BE2C (cell line): ENCODE measurements around the gene KRABD2.
"Not testable (repeated sequence)": the region's sequence is repeated elsewhere in the genome, so short reads cannot be mapped to it uniquely, and the experiment has no call there.

Source experiments
- DNase-seq: peaks from one replicate; pipeline ENCODE4 v3.0.0-alpha.2; 2020
- H3K27me3 ChIP-seq: fragments of 250-450 bp; sonication (Bioruptor Pico); 2 replicates; pipeline ENCODE4 v1.5.1; 2020; ENCODE audit warnings: mild to moderate bottlenecking
- H3K36me3 ChIP-seq: fragments of 250-450 bp; sonication (Bioruptor Pico); 2 replicates; pipeline ENCODE4 v1.5.1; 2020; ENCODE audit warnings: mild to moderate bottlenecking
- H3K4me1 ChIP-seq: fragments of 250-450 bp; sonication (Bioruptor Pico); 2 replicates; pipeline ENCODE4 v1.5.1; 2020
- H3K4me3 ChIP-seq: 2 replicates; pipeline ENCODE4 v1.5.1; 2011; ENCODE audit warnings: low read depth, low read length
- H3K9me3 ChIP-seq: fragments of 250-450 bp; sonication (Bioruptor Pico); 2 replicates; pipeline ENCODE4 v1.5.1; 2020
- CTCF ChIP-seq: IDR thresholded peaks from 2 replicates; pipeline ENCODE4 v1.5.1; 2012; ENCODE audit warnings: mild to moderate bottlenecking, low read depth, low read length

Gene KRABD2

GRCh38 chr17:8397636-8398035 lies 21.1 kb upstream of the KRABD2 start, which contains the start of gene RNF222:
Gene RNF222, minus strand, starts transcription at chr17:8397827. Its CDS starts 4,366 bp downstream, at chr17:8393461.
- no peaks in the 10 kb centered on the region for H3K36me3 ChIP-seq
- no peak for DNase-seq
- TF ChIP-seq CTCF = no peak
- peaks cover 18% of the 10 kb centered on the region for H3K27me3 ChIP-seq
- no peaks in the 10 kb centered on the region for H3K4me1 ChIP-seq
- H3K9me3 ChIP-seq = no peaks in the 10 kb centered on the region
- H3K4me3 ChIP-seq = no peak within 1 kb of the TSS

GRCh38 chr17:8394497-8394896 lies 18.0 kb upstream of the KRABD2 start:
- H3K4me1 ChIP-seq, DNase-seq, H3K36me3 ChIP-seq, H3K9me3 ChIP-seq, H3K4me3 ChIP-seq: not testable (repeated sequence)
- peaks cover 23% of the 10 kb centered on the region for H3K27me3 ChIP-seq

GRCh38 chr17:8393470-8394231 lies 17.1 kb upstream of the KRABD2 start:
- no peaks in the 10 kb centered on the region for H3K36me3 ChIP-seq
- DNase-seq = no peak
- no peak for TF ChIP-seq CTCF
- H3K4me1 ChIP-seq = no peaks in the 10 kb centered on the region
- peaks cover 23% of the 10 kb centered on the region for H3K27me3 ChIP-seq
- no peaks in the 10 kb centered on the region for H3K9me3 ChIP-seq
- no peak overlapping the region for H3K4me3 ChIP-seq

GRCh38 chr17:8392674-8393469 lies 16.4 kb upstream of the KRABD2 start:
- DNase-seq = no peak
- Histone ChIP-seq H3K27me3 (peaks cover 21% of the 10 kb centered on the region), H3K4me3 (no peak overlapping the region), H3K36me3 (no peaks in the 10 kb centered on the region), H3K4me1 (no peaks in the 10 kb centered on the region), H3K9me3 (no peaks in the 10 kb centered on the region)
- no peak for TF ChIP-seq CTCF

- H3K4me1 ChIP-seq = no peaks in the 10 kb centered on the region
- DNase-seq = no peak
- H3K27me3 ChIP-seq = peaks cover 16% of the 10 kb centered on the region
- H3K4me3 ChIP-seq = no peak overlapping the region
- no peaks in the 10 kb centered on the region for H3K9me3 ChIP-seq
- TF ChIP-seq CTCF = no peak
- H3K36me3 ChIP-seq = no peaks in the 10 kb centered on the region
These were observed 15.8 kb upstream of the KRABD2 start for GRCh38 chr17:8392274-8392673.

- H3K36me3 ChIP-seq = no peaks in the 10 kb centered on the region
- H3K4me3 ChIP-seq = no peak overlapping the region
- H3K9me3 ChIP-seq = no peaks in the 10 kb centered on the region
- no peak for TF ChIP-seq CTCF
- peaks cover 16% of the 10 kb centered on the region for H3K27me3 ChIP-seq
- H3K4me1 ChIP-seq = no peaks in the 10 kb centered on the region
- no peak for DNase-seq
These were observed 15.2 kb upstream of the KRABD2 start for GRCh38 chr17:8391711-8392110.
